Measurements from ENCODE around the gene AGPAT2.

Gene AGPAT2

GRCh38 chr9:136626740-136627642 is 60.3 kb downstream of the AGPAT2 start:
- no peak for TF ChIP-seq CTCF (IDR thresholded peaks at IDR 0.05; ENCODE audit: low read depth, low read length, missing control alignments)
- H3K4me3 ChIP-seq (replicated peaks; ENCODE audit: low read depth, low read length) = no peak overlapping the region
- DNase-seq (ENCODE audit: extremely low read depth, low read depth) = no peak

GRCh38 chr9:136626066-136626725 is 61.1 kb downstream of the AGPAT2 start:
- DNase-seq (ENCODE audit: extremely low read depth, low read depth) = no peak
- no peak overlapping the region for H3K4me3 ChIP-seq (replicated peaks; ENCODE audit: low read depth, low read length)
- TF ChIP-seq CTCF (IDR thresholded peaks at IDR 0.05; ENCODE audit: low read depth, low read length, missing control alignments) = no peak

- DNase-seq (ENCODE audit: extremely low read depth, low read depth) = peak; percentile 27
- peak; percentile 48 for TF ChIP-seq CTCF (IDR thresholded peaks at IDR 0.05; ENCODE audit: low read depth, low read length, missing control alignments)
- H3K4me3 ChIP-seq (replicated peaks; ENCODE audit: low read depth, low read length) = no peak overlapping the region
These were observed 61.9 kb downstream of the AGPAT2 start for GRCh38 chr9:136625101-136626065.

- no peak for TF ChIP-seq CTCF (IDR thresholded peaks at IDR 0.05; ENCODE audit: low read depth, low read length, missing control alignments)
These were observed 62.9 kb downstream of the AGPAT2 start for GRCh38 chr9:136624184-136624951.

GRCh38 chr9:136623842-136624183 is 63.4 kb downstream of the AGPAT2 start:
- DNase-seq (ENCODE audit: extremely low read depth, low read depth) = no peak
- TF ChIP-seq CTCF (IDR thresholded peaks at IDR 0.05; ENCODE audit: low read depth, low read length, missing control alignments) = no peak

More at GRCh38 chr9:136624184-136624951, 62.9 kb downstream of the AGPAT2 start:
- DNase-seq (ENCODE audit: extremely low read depth, low read depth) = no peak
- no peak overlapping the region for H3K4me3 ChIP-seq (replicated peaks; ENCODE audit: low read depth, low read length)

More at GRCh38 chr9:136623842-136624183, 63.4 kb downstream of the AGPAT2 start:
- no peak overlapping the region for H3K4me3 ChIP-seq (replicated peaks; ENCODE audit: low read depth, low read length)

Measured in HFF-Myc (cell line).